ENCODE data around the gene LRRK1.

Gene LRRK1

GRCh38 chr15:101097111-101097510 lies 178.0 kb downstream of the LRRK1 start:
- no peak for DNase-seq (ENCODE audit: low read depth)

DNA sequence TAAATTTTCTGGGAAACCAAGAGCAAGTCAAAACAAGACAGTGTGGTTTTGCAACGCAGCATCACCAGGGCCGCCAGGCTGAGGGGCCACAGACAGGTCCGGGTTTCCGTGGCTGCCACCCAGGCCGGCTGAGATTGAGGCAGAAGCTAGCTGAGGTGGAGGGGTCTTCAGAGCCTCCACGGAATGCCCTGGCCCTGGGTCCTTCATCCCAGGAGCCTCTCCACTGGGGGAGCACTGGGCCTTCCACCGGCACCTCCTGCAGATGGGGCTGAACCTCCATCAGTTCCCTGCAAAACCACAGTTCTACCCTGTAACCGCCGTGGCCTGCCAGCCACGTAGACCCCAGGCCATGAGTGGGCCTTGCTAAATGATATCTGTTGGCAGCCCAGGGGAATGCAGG lies 180.0 kb downstream of the LRRK1 start:
- DNase-seq (ENCODE audit: low read depth), result no peak

DNA sequence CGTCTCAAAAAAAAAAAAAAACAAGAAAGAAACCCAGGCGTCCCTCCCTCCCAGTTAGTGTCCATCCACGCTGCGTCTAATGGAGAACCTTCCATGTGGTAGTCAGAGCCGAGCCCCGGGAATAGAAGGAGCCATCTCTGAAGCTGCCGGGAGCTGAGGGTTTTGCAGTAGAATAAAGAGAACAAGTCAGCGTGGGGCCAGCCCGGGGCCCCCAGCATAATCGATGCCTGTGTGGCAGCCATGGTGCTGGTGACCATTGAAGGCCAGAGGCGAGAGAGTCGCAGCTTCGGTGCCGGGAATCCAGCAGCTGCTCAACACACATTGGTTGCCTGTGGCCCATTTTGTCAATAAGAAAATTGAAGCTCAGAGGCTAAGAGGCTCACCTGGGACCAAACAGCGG lies 181.0 kb downstream of the LRRK1 start:
- DNase-seq (ENCODE audit: low read depth), result no peak

DNA sequence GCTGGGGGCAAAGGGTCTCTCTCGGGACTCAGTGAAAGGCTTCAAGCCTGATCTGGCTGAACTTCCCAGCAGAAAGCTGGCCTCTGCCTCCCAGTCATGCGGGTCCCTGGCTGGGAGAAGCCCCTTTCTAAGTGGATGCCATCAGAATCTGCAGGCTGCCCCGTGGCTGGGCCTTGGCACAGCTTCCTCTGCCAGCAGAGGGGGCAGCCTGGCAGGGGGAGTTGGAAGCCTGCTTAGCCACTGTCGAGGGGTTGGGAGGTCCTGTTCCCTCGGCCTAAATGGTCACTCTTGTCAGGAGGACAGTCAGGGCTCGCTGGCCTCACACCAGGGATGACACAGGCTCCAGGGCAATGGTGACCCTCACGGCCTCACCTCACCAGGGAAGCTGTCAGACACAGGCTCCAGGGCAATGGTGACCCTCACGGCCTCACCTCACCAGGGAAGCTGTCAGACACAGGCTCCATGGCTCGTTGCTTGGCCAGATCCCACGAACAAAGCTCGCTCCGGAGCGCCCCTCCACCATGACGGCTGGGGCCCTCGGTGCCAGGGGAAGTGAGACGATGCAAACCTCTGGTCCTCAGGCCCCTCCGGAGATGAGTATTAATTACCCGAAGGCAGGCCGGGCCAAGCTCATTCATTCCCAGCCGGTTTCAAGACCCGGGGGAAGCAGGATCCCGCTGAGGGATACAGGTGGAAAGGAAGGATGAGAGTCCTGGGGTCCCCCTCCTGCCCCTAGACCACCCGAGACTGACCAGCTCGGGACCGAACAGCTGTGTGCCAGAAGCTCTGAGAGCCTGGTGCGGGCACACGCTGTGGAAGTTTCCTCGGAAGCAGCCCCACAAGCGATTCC lies 181.7 kb downstream of the LRRK1 start:
- DNase-seq (ENCODE audit: low read depth), result no peak

GRCh38 chr15:101101676-101102075 lies 182.5 kb downstream of the LRRK1 start:
- no peak for DNase-seq (ENCODE audit: low read depth)

- DNase-seq (ENCODE audit: low read depth), result no peak
Observed at GRCh38 chr15:101102746-101103145, 183.6 kb downstream of the LRRK1 start.

DNA sequence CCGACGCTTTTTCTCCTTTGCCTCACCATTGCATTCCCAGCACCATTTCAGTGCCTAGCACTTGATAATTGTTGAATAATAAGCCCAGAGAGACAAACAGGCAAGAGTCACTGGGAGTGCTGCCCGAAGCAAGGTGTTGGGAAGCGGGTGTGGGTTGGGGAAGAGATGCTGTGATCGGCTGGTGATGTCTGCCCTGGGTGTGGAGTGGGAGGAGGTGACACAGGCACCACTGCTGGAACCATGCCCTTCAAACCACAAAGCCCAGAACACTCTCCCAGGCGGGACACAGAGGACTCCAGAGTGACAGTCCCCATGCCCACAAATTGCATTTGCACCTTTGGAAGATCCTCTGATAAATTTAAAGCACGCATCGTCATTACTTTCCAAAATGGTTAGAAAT lies 184.4 kb downstream of the LRRK1 start:
- DNase-seq (ENCODE audit: low read depth), result no peak

GRCh38 chr15:101104141-101104540 lies 185.0 kb downstream of the LRRK1 start:
- no peak for DNase-seq (ENCODE audit: low read depth)

- DNase-seq (ENCODE audit: low read depth), result no peak
Observed at GRCh38 chr15:101105059-101105891, 186.1 kb downstream of the LRRK1 start.

GRCh38 chr15:101107101-101107500 lies 187.9 kb downstream of the LRRK1 start:
- DNase-seq (ENCODE audit: low read depth), result no peak

- no peak for DNase-seq (ENCODE audit: low read depth)
Observed at GRCh38 chr15:101107625-101108460, 188.7 kb downstream of the LRRK1 start.

DNA sequence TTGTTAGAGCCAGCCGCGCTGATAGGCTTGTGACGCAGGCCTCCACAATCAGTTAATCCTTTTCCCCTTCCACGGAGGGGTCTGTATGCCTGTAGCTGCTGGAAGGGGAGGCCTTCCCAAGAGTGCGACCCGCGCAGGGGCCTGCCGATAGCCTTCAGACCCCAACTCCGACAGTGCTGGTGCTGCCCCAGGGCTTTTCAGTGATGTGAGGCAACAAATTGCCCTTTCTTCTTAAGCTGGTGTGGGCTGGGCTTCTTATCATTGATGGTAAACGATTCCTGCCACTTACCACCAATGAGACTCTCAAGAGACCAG lies 189.3 kb downstream of the LRRK1 start:
- no peak for DNase-seq (ENCODE audit: low read depth)

DNA sequence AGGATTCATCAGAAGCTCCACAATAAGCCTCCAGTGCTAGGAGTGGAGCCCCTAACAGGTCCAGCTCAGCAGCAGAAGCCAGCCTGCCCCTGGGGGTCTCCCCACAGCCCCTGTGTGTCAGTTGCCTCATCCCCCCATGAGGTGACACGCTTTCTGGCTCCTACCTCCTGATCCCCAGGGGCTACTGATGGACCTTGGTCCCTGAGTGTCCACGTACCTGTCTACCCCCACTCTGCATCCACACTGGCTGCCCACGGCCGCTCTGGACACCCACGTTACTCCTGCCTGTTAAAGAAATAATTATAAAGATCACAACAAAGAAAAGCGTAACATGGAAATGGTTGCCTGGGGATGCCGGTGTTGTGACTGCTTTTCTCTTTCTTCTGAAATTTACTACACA lies 189.6 kb downstream of the LRRK1 start:
- no peak for DNase-seq (ENCODE audit: low read depth)

DNA sequence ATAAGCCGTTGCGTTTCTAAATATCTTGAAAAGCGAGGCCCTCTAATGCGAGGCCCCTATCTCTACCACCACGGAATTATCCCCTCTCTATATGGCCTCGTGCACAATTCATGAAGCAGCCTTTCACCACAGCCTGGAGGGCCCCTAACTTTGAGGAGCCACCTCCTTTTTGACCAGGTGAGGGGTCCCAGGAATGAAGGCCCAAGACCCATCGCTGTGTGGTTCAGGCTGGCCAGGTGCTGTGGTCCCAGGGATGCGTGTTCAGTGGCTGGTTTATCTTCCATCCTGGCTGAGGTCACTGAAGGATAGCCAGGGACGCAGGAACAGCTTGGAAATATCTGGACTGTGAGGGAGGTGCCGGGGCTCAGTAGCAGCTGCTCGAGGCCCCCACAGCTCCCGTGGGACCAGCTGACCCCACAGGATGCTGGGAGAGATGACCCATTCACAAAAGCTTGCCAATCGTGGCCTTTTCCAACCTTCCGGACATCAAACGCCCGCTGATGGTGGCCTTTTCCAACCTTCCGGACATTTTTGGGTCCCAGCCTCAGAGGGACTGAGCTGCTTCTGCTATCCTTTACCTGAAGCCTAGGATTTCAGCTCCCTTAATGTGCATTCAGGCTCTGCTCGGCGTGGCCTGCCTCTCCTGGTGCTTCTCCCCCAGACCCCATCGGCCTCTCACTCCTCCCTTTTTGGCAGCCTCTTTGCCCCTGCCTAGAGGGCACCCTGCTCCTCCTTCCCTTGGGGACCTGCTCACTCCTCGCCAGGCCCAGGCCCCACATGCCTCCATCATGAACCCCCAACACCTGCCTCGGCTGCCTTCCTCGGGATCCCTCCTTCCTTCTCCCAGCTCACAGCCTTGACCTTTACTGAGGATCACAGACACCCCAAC lies 191.8 kb downstream of the LRRK1 start:
- no peak for DNase-seq (ENCODE audit: low read depth)

GRCh38 chr15:101111570-101112262 lies 192.6 kb downstream of the LRRK1 start:
- no peak for DNase-seq (ENCODE audit: low read depth)

DNA sequence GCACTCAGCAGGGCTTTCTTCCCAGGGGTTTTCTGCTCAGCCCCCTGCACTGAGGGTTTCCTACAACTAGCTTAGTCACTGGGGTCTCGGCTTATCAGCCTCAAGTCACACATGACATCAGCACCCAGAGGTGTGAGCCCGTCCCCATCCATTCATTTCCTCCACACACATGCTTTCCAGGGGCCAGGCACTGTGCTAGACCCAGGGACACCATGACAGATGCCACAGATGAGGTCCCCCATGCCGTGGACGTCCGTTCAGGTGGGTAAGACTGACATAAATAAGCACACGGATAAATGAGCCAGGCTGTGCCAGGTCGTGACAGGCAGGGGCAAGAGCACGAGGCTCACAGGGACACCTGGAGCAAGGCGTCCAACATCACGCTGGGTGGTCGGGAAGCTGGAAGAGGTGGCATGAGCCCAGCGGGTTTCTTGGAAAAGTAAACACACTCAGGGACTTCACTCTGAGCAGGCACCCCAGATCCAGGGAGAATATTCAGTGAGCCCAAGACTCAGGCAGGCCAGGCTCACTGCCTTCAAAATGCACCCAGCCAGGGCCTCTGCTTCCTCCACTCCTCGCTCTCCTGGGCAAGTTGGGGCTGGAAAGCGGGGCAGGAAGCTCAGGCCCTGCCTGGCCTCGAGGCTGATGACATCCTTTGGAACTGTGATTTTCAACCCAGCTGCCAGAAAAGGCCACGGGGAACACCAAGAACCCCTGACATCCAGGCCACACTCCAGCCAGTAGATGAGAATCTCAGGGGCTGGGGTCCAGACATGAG lies 193.4 kb downstream of the LRRK1 start:
- no peak for DNase-seq (ENCODE audit: low read depth)

DNA sequence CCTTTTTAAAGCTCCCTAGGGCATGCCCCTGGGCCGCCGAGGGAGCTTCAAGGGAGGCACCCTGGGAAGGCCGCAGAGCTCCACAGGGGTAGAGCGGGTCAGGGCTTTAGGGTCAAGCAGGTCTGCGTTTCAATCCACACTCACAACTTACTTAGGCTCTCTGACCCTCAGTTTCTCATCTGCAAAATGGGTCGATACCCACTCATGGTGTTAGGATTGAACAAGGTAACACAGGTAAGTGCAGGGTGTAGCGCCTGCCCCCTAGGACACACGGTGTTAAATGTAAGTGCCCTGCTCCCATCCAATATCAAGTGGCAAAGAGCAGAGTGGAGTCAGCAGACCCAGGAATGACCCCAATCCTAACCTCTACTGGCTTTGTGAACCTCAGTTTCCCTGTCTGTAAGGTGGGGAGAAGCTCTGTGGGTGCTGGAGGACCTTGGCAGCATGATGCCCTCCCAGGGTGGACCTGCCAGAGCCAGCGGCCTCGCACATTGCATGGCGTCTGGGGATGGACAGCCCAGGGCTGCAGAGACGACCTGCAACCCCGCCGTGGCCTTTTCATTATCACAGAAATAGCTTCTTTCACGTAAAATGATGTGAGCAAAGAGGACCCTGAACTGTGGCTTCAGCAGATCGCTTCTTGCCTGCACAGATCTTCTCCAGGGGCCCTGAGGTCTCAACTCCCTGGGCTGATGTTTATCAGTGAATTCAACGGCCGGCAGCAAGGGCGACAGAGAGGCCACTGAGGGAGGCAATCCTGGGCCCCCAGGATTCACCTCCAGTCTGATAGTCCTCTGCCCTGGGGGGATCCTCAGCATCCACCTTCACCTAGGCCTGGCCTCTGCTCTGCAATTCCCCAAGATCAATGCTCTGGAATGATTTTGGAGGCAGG lies 194.2 kb downstream of the LRRK1 start:
- DNase-seq (ENCODE audit: low read depth), result no peak

- DNase-seq (ENCODE audit: low read depth), result no peak
Observed at GRCh38 chr15:101114166-101114565, 195.0 kb downstream of the LRRK1 start.

DNA sequence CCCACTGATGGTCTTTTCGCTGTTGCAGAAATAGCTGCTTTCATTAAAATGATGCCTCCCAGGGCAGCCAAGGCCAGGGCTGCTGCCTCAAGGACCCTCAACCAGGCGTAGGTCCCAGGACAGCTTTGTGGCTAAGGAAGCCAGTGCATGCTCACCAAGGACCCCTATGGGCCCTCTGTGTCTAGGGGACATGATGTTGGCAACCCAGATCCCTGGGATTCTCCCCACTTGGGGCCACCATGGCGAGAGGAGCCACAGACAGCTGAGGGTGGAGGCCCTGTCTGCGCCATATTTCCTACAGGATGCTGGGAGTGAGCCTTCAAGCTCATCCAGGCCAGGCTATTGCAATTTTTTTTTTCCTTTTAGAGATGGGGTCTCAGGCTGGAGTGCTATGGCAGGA lies 195.5 kb downstream of the LRRK1 start:
- DNase-seq (ENCODE audit: low read depth), result no peak

Data from stimulated activated CD4-positive, alpha-beta T cell treated with anti-CD3 and anti-CD28 coated beads, Interleukin-2, amount 100 ng/mL, for 4 hours (primary cell).